Loucy (cell line): ENCODE measurements around the gene EEF1A1.
"Not testable (repeated sequence)": the region's sequence is repeated elsewhere in the genome, so short reads cannot be mapped to it uniquely, and the experiment has no call there.

ENCODE experiments used
- H2AFZ ChIP-seq: fragments of 200-600 bp; sonication (generic); 2 replicates; pipeline ENCODE4 v1.6.0; 2016; ENCODE audit warnings: antibody characterized with exemption, mild to moderate bottlenecking, low read length, moderate library complexity
- H3F3A ChIP-seq: fragments of 200-600 bp; 2 replicates; pipeline ENCODE4 v1.6.0; 2016; ENCODE audit warnings: antibody characterized with exemption, low read depth, mild to moderate bottlenecking
- H3K27me3 ChIP-seq: fragments of 200-600 bp; sonication (generic); 2 replicates; pipeline ENCODE4 v1.6.1; 2014; ENCODE audit warnings: low read length, mild to moderate bottlenecking; ENCODE audit not compliant: insufficient read depth, poor library complexity, severe bottlenecking
- H3K36me3 ChIP-seq: fragments of 200-600 bp; sonication (generic); 2 replicates; pipeline ENCODE4 v1.6.1; 2016; ENCODE audit warnings: low read length; ENCODE audit not compliant: insufficient read depth
- H3K4me1 ChIP-seq: fragments of 200-600 bp; sonication (generic); 2 replicates; pipeline ENCODE4 v1.5.1; 2014; ENCODE audit warnings: low read length, mild to moderate bottlenecking; ENCODE audit not compliant: insufficient read depth, poor library complexity, severe bottlenecking
- H3K4me2 ChIP-seq: fragments of 200-600 bp; sonication (generic); 2 replicates; pipeline ENCODE4 v1.6.0; 2014; ENCODE audit warnings: antibody characterized with exemption, low read length, low read depth, mild to moderate bottlenecking; ENCODE audit not compliant: poor library complexity, severe bottlenecking
- H3K4me3 ChIP-seq: fragments of 200-600 bp; sonication (generic); 2 replicates; pipeline ENCODE4 v1.5.1; 2014; ENCODE audit warnings: low read length, mild to moderate bottlenecking, mixed read lengths; ENCODE audit not compliant: poor library complexity, severe bottlenecking
- H3K79me2 ChIP-seq: fragments of 200-600 bp; sonication (generic); 2 replicates; pipeline ENCODE4 v1.6.1; 2014; ENCODE audit warnings: low read length; ENCODE audit not compliant: insufficient read depth
- H3K9ac ChIP-seq: fragments of 200-600 bp; sonication (generic); 2 replicates; pipeline ENCODE4 v1.6.0; 2014; ENCODE audit warnings: mild to moderate bottlenecking, low read depth, low read length, moderate library complexity; ENCODE audit not compliant: poor library complexity, severe bottlenecking
- H3K9me2 ChIP-seq: fragments of 200-600 bp; sonication (generic); replicated peaks from 2 replicates; pipeline ENCODE4 v1.6.1; 2016; ENCODE audit warnings: low read depth, low read length, mixed read lengths
- H3K9me3 ChIP-seq: fragments of 200-600 bp; sonication (generic); 2 replicates; pipeline ENCODE4 v1.6.1; 2014; ENCODE audit warnings: mild to moderate bottlenecking, antibody characterized with exemption, low read length, low read depth; ENCODE audit not compliant: insufficient read depth
- H4K20me1 ChIP-seq: fragments of 200-600 bp; sonication (generic); 2 replicates; pipeline ENCODE4 v1.6.0; 2014; ENCODE audit warnings: antibody characterized with exemption, low read length, mild to moderate bottlenecking; ENCODE audit not compliant: insufficient read depth, poor library complexity, severe bottlenecking
- EZH2phosphoT487 ChIP-seq: fragments of 200-600 bp; IDR thresholded peaks from 2 replicates; pipeline ENCODE4 v1.6.1; 2018; ENCODE audit warnings: antibody characterized with exemption, mild to moderate bottlenecking, moderate library complexity, borderline replicate concordance
- TF ChIP-seq, protein P1 (sequence below): fragments of 200-600 bp; sonication (generic); conservative IDR thresholded peaks from 2 replicates; pipeline ENCODE4 v1.5.1; 2014; ENCODE audit warnings: mild to moderate bottlenecking, antibody characterized with exemption, low read length

Gene EEF1A1

GRCh38 chr6:73548458-73549446 lies 27.9 kb upstream of the EEF1A1 start:
- Histone ChIP-seq H3K4me1 (no peaks in the 10 kb centered on the region), H3K9me3 (no peaks in the 10 kb centered on the region), H3K9ac (no peak overlapping the region), H3K36me3 (no peaks in the 10 kb centered on the region), H2AFZ (no peak overlapping the region), H4K20me1 (no peaks in the 10 kb centered on the region), H3K9me2 (no peaks in the 10 kb centered on the region), H3K79me2 (no peaks in the 10 kb centered on the region), H3F3A (no peaks in the 10 kb centered on the region), H3K4me2 (no peak overlapping the region), H3K27me3 (no peaks in the 10 kb centered on the region), H3K4me3 (no peak overlapping the region)
- TF ChIP-seq, protein P1, sequence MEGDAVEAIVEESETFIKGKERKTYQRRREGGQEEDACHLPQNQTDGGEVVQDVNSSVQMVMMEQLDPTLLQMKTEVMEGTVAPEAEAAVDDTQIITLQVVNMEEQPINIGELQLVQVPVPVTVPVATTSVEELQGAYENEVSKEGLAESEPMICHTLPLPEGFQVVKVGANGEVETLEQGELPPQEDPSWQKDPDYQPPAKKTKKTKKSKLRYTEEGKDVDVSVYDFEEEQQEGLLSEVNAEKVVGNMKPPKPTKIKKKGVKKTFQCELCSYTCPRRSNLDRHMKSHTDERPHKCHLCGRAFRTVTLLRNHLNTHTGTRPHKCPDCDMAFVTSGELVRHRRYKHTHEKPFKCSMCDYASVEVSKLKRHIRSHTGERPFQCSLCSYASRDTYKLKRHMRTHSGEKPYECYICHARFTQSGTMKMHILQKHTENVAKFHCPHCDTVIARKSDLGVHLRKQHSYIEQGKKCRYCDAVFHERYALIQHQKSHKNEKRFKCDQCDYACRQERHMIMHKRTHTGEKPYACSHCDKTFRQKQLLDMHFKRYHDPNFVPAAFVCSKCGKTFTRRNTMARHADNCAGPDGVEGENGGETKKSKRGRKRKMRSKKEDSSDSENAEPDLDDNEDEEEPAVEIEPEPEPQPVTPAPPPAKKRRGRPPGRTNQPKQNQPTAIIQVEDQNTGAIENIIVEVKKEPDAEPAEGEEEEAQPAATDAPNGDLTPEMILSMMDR = 0 out of 2 replicates have a peak, but pooled peaks have one; percentile 25
- TF ChIP-seq EZH2phosphoT487 = no peak

- no peak overlapping the region for H3K9ac ChIP-seq
- no peaks in the 10 kb centered on the region for H3K9me3 ChIP-seq
- no peak overlapping the region for H2AFZ ChIP-seq
- no peaks in the 10 kb centered on the region for H3F3A ChIP-seq
- TF ChIP-seq, protein P1 = no peak
- TF ChIP-seq EZH2phosphoT487 = no peak
- no peak overlapping the region for H3K4me3 ChIP-seq
- no peaks in the 10 kb centered on the region for H3K4me1 ChIP-seq
- no peaks in the 10 kb centered on the region for H3K27me3 ChIP-seq
- no peaks in the 10 kb centered on the region for H3K36me3 ChIP-seq
- no peaks in the 10 kb centered on the region for H3K9me2 ChIP-seq
- no peak overlapping the region for H3K4me2 ChIP-seq
- no peaks in the 10 kb centered on the region for H3K79me2 ChIP-seq
- H4K20me1 ChIP-seq = no peaks in the 10 kb centered on the region
Observed at GRCh38 chr6:73547036-73547435, 26.2 kb upstream of the EEF1A1 start.

GRCh38 chr6:73542891-73543290 lies 22.1 kb upstream of the EEF1A1 start:
- H3F3A ChIP-seq = no peaks in the 10 kb centered on the region
- H3K4me2 ChIP-seq = no peak overlapping the region
- H3K79me2 ChIP-seq = no peaks in the 10 kb centered on the region
- H3K4me1 ChIP-seq = no peaks in the 10 kb centered on the region
- H3K9ac ChIP-seq = no peak overlapping the region
- H2AFZ ChIP-seq = no peak overlapping the region
- no peaks in the 10 kb centered on the region for H3K9me2 ChIP-seq
- H4K20me1 ChIP-seq = no peaks in the 10 kb centered on the region
- H3K4me3 ChIP-seq = no peak overlapping the region
- H3K36me3 ChIP-seq = no peaks in the 10 kb centered on the region
- TF ChIP-seq, protein P1 = no peak
- no peak for TF ChIP-seq EZH2phosphoT487
- H3K27me3 ChIP-seq = no peaks in the 10 kb centered on the region
- H3K9me3 ChIP-seq = no peaks in the 10 kb centered on the region

- H3F3A ChIP-seq, H4K20me1 ChIP-seq, H3K9ac ChIP-seq, H3K9me2 ChIP-seq, H3K27me3 ChIP-seq, H2AFZ ChIP-seq, H3K9me3 ChIP-seq, H3K79me2 ChIP-seq, H3K36me3 ChIP-seq, H3K4me3 ChIP-seq, H3K4me2 ChIP-seq, H3K4me1 ChIP-seq: not testable (repeated sequence)
Observed at GRCh38 chr6:73542481-73542880, 21.6 kb upstream of the EEF1A1 start.
